Midbrain (tissue), 1 donor: ENCODE measurements around the gene STRN4.
"Not testable (repeated sequence)": the region's sequence is repeated elsewhere in the genome, so short reads cannot be mapped to it uniquely, and the experiment has no call there.

ENCODE experiments used
- DNase-seq: peaks from one replicate; lab custom pipeline; 2025; lab: John Stamatoyannopoulos, UW

The STRN4 gene, protein sequence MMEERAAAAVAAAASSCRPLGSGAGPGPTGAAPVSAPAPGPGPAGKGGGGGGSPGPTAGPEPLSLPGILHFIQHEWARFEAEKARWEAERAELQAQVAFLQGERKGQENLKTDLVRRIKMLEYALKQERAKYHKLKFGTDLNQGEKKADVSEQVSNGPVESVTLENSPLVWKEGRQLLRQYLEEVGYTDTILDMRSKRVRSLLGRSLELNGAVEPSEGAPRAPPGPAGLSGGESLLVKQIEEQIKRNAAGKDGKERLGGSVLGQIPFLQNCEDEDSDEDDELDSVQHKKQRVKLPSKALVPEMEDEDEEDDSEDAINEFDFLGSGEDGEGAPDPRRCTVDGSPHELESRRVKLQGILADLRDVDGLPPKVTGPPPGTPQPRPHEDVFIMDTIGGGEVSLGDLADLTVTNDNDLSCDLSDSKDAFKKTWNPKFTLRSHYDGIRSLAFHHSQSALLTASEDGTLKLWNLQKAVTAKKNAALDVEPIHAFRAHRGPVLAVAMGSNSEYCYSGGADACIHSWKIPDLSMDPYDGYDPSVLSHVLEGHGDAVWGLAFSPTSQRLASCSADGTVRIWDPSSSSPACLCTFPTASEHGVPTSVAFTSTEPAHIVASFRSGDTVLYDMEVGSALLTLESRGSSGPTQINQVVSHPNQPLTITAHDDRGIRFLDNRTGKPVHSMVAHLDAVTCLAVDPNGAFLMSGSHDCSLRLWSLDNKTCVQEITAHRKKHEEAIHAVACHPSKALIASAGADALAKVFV

DNA sequence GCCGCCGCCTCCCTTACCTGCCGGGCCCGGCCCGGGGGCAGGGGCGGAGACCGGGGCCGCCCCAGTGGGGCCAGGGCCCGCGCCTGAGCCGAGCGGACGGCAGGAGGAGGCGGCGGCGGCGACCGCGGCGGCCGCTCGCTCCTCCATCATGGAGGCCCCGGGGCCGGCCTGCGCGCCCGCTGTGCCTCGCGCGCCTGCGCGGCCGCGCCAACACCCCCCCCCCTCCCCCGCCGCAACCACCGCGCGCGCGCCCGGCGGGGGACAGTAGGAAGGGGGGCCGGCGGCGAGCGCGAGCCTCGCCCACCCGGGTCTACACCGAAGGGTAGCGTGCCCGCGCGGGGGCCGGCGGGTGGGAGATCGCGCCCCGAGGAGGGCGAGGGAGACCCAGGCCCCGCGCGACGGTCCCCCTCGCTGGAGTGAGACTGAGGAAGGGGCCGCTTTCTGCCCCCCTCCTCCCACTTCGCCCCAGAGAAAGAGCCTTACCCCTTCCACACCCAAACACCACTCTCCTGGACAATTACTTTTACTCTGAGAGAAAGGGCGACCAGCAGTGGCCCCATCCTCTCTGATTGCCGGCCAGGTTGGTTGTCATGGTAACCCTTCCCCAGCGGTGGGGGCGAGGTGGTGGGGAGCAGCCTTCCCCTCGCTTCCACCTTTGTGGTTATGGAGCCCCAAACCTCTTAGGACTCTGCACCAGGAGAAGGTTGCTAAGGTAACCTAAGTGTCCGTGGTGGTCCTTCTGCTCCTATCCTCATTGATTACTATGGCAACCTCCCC lies at the start of gene STRN4:
Gene STRN4 (minus strand): TSS at position 170 of the 777 bp plus-strand sequence. CDS start 20 bp downstream, at position 150.
- peak; percentile 49 for DNase-seq

DNA sequence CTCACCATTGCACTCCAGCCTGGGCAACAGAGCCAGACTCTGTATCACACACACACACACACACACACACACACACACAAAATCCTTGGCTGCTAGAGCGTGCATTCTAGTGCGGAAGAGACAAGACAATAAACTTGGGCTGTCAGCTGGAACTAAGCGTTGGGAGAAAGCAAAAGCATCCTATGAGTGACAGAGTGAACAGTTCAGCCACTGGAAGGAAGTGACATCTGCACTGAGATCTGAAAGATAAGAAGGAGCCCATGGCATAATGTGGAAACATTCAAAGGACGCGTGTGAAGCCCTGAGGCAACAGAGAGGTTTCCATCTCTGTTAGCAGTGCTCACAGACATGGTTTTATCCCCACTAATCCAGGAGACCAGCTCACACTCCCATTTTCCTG lies 45.7 kb upstream of the STRN4 start:
- no peak for DNase-seq

DNA sequence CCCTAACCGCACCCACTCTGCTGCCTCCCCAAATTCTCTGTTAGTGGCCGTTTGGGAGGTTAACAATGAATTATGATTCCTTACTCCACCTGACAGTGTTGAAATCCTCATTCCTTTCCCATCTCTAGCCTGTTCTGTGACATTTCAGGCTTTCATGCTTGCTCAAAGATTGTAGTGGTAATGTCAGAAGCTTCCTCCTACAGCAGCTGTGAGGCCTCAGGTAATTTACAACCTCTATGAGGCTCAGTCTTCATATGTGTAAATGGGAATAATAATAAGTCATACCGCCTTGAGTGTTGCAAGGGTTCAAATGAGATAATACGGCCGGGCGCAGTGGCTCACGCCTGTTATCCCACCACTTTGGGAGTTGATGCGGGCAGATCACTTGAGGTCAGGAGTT lies 43.1 kb upstream of the STRN4 start:
- DNase-seq: no peak

GRCh38 chr19:46788968-46789338 lies 42.7 kb upstream of the STRN4 start:
- no peak for DNase-seq

GRCh38 chr19:46788262-46788967 lies 42.2 kb upstream of the STRN4 start, which contains the start of gene SLC1A5:
SLC1A5 (minus strand) TSS chr19:46788594; CDS start chr19:46787965, 629 bp downstream.
- DNase-seq: peak; percentile 59

- DNase-seq: no peak
Measured at GRCh38 chr19:46787331-46788261, 41.3 kb upstream of the STRN4 start.

- no peak for DNase-seq
Measured at GRCh38 chr19:46787040-46787330, 40.7 kb upstream of the STRN4 start.

DNA sequence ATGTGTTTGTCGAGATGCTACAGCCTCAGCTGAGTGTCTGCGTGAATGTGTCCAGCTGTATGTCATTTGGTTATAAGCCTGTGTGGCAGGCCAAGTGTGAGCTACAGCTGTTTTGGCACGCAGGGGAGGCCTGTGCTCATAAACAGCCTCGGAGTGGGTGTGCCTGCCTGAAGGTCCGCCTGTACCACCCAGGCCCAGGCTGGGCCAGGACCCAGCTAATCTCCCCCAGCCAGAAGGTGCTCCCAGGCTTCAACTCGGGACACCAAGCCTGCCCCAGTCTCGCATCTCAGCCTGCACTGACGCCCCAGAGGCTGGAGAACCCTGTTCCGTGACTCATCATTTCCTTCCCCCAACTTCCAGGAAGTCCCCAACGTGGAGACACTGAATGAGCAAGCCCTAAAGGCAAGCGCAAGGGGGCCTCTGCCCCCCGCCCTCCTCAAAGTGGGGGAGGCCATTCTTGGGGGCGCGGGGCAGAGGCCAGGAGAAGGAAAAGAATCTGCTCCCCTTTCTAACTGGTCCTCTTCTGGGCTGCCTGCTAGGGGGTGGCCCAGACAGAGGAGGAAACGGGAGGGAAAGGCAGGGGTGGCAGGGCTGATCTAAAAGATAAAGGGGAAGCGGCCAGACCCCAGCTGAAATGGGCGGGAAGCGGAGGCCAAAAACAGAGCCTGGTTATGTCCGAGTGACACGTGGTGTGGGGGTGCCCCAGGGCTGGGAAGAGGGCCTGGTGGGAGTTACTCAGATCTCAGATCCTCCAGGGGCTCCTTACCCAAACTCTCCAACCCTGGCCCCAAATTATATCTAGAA lies 40.2 kb upstream of the STRN4 start:
- peak; percentile 7 for DNase-seq

DNA sequence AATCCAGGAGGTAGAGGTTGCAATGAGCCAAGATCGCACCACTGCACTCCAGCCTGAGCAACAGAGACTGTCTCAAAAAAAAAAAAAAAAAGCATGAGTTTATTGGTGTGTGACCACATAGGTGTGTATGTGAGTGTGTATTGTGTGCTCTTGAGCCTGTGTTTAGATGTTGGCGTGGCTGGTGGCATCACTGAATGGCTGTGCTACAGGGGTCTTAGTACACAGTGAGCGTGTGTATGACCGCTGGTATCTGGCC lies 39.7 kb upstream of the STRN4 start:
- no peak for DNase-seq

DNA sequence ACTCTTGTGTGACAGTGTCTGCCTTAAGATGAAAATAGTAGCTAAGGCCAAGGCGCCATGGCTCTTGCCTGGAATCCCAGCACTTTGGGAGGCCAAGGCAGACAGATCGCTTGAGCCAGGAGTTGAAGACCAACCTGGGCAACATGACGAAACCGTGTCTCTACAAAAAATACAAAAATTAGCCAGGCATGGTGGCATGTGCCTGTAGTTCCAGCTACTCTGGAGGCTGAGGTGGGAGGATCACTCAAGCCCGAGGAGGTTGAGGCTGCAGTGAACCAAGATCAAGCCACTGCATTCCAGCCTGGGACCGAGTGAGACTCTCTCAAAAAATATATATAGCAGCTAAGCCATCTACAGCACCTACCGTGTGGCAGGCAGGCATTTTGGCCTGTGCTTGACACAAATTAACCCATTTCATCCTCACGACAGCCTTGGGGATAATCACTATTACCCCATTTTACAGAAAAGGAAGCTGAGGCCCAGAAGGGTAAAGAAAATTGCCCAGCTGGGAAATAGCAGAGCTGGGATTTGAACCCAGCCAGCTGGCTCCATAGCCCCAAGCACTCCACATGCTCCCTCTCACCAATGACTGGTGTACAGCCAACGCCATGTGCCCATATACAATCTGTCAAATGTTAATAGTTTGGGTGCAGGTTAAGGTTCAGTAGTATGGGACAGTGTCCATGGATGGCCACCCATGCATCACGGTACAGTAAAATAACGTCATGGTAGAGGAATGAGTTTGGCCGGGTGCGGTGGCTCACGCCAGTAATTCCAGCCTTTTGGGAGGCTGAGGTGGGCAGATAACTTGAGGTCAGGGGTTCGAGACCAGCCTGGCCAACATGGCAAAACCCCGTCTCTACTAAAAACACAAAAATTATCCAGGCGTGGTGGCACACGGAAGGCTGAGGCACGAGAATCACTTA lies 39.1 kb upstream of the STRN4 start:
- no peak for DNase-seq

GRCh38 chr19:46784262-46785053 lies 38.2 kb upstream of the STRN4 start:
- DNase-seq: no peak

GRCh38 chr19:46783670-46784069 lies 37.4 kb upstream of the STRN4 start:
- no peak for DNase-seq

DNA sequence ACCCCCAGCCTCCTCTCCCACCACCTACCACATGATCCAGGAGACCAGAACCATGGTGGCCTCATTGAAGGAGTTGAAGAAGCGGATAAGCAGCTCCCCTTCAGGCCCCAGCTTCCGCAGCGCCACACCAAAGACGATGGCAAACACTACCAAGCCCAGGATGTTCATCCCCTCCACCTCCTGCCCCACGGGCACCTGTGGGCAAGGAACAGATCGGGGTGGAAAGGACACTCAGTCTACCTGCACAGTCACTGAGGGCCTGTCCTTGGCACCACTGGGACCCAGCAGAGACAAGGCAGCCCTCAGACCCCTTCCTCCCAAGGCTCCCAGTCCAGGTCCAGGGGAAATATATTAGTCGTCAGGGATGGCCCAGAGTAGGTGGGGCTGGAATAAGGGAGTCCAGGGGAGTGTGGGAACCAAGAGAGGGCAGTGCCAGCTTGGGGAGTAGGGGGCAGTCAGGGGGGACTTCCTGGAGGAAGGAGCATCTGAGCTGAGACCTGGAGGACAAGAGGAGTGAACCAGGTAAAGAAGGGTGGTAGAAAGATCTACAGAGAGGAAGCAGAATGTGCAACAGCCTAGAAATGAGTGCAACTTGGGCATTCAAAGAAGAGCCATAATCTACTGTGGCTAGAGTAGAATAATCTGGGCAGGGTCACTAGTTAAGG lies 36.2 kb upstream of the STRN4 start:
- DNase-seq: no peak

GRCh38 chr19:46777956-46778645 lies 31.9 kb upstream of the STRN4 start:
- not testable (repeated sequence) for DNase-seq

DNA sequence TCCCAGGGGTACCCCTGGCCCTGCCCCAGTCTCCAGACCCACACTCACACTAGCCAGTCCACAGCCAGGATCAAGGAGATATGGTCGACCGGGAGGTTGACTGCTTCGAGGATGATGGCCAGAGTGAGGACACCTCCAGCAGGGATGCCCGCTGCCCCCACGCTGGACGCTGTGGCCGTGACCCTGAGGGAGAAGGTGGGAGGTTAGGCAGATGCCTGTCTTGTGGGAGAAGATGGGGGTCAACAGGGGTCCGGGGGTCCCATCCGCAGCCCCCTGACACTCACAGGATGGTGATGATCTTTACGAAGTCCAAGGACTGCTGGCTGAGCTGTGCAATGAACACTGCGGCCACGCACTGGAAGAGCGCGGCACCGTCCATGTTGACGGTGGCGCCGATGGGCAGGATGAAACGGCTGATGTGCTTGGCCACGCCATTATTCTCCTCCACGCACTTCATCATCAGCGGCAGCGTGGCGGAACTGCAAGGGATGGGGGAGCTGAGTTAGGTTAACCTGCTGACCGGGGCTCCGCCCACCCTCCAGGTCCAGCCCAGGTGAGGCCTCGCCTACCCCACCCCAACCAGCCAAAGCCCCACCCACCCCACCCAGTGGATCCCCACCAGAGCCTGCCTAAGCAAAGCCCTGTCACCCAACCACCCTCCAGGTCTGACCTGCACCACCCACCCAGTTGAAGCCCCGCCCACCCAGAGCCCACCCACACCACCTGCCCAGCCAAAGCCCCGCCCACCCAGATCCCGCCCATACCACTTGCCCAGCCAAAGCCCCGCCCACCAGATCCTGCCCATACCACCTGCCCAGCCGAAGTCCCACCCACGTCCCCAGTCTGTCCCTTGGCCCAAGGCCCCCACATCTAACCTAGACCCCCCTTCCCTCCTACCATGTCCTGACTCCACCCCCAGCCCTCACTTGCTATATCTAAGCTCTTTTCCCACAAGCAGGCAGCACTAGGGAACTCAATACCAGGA lies 31.0 kb upstream of the STRN4 start:
- DNase-seq: no peak
